Measurements from ENCODE around the gene KAT6B. TPM values are rescaled to one million over a fixed set of nuclear protein-coding genes. Genes with fewer than 3 reads are reported as not detected.

Gene KAT6B
- total and polyA plus RNA-seq, 10 of the 15 experiments (the other 5 are each of a cell fraction or from before 2014, with no cell fraction given), result 2.7 to 22.6 (median 15.7) TPM

DNA sequence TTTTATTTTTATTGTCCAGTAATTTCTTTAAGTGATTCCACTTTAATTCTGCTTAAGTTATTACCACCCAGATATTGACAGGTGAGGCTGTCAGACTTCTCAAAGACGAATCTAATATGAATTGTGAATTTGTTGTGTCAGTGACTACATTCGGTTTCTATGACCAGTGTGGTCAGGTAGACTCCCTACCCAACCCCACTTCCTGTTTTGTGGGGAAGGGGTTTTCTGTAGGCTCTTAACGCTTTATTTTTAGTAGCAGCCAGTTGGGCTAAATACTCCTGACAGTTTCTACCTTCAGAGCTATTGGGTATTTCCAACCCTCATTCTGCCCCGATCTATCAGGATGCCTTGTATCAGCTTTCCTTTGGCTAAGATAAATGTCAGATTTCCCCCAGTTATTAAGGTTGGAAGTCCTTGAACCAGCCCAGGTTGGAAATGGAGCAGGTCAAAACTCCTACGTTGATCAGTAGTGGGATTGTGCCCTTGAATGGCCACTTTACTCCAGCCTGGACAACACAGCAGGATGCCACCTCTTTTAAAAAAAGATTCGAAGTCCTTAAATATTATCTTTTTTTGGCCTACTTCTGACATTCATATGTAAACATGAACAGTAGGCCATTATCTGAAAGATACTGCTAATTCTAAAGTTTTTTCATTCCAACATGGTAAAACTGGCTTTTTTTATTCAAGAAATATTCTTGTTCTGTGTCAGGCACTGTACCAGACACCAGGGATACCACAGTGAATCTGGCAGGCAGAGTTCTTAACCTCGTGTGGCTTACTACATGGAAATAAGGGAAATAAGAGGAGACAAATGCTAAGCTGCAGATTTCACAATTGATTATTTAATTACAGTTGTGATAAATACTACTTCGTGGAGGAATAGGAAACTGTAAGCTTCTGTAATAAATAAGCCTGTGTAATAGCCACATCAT is 151.8 kb downstream of the KAT6B start (continued):
- TF ChIP-seq, protein P1, sequence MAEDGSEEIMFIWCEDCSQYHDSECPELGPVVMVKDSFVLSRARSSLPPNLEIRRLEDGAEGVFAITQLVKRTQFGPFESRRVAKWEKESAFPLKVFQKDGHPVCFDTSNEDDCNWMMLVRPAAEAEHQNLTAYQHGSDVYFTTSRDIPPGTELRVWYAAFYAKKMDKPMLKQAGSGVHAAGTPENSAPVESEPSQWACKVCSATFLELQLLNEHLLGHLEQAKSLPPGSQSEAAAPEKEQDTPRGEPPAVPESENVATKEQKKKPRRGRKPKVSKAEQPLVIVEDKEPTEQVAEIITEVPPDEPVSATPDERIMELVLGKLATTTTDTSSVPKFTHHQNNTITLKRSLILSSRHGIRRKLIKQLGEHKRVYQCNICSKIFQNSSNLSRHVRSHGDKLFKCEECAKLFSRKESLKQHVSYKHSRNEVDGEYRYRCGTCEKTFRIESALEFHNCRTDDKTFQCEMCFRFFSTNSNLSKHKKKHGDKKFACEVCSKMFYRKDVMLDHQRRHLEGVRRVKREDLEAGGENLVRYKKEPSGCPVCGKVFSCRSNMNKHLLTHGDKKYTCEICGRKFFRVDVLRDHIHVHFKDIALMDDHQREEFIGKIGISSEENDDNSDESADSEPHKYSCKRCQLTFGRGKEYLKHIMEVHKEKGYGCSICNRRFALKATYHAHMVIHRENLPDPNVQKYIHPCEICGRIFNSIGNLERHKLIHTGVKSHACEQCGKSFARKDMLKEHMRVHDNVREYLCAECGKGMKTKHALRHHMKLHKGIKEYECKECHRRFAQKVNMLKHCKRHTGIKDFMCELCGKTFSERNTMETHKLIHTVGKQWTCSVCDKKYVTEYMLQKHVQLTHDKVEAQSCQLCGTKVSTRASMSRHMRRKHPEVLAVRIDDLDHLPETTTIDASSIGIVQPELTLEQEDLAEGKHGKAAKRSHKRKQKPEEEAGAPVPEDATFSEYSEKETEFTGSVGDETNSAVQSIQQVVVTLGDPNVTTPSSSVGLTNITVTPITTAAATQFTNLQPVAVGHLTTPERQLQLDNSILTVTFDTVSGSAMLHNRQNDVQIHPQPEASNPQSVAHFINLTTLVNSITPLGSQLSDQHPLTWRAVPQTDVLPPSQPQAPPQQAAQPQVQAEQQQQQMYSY (CRISPR knock-in tag; IDR thresholded peaks at IDR 0.05), result no peak
- no peak for TF ChIP-seq KDM1A (IDR thresholded peaks at IDR 0.05; ENCODE audit: borderline replicate concordance)
- no peak for TF ChIP-seq SMAD1 (IDR thresholded peaks at IDR 0.05; ENCODE audit: low read depth, partially characterized antibody)
- TF ChIP-seq, protein P2, sequence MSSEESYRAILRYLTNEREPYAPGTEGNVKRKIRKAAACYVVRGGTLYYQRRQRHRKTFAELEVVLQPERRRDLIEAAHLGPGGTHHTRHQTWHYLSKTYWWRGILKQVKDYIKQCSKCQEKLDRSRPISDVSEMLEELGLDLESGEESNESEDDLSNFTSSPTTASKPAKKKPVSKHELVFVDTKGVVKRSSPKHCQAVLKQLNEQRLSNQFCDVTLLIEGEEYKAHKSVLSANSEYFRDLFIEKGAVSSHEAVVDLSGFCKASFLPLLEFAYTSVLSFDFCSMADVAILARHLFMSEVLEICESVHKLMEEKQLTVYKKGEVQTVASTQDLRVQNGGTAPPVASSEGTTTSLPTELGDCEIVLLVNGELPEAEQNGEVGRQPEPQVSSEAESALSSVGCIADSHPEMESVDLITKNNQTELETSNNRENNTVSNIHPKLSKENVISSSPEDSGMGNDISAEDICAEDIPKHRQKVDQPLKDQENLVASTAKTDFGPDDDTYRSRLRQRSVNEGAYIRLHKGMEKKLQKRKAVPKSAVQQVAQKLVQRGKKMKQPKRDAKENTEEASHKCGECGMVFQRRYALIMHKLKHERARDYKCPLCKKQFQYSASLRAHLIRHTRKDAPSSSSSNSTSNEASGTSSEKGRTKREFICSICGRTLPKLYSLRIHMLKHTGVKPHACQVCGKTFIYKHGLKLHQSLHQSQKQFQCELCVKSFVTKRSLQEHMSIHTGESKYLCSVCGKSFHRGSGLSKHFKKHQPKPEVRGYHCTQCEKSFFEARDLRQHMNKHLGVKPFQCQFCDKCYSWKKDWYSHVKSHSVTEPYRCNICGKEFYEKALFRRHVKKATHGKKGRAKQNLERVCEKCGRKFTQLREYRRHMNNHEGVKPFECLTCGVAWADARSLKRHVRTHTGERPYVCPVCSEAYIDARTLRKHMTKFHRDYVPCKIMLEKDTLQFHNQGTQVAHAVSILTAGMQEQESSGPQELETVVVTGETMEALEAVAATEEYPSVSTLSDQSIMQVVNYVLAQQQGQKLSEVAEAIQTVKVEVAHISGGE (CRISPR knock-in tag; IDR thresholded peaks at IDR 0.05), result no peak
- TF ChIP-seq, protein P3, sequence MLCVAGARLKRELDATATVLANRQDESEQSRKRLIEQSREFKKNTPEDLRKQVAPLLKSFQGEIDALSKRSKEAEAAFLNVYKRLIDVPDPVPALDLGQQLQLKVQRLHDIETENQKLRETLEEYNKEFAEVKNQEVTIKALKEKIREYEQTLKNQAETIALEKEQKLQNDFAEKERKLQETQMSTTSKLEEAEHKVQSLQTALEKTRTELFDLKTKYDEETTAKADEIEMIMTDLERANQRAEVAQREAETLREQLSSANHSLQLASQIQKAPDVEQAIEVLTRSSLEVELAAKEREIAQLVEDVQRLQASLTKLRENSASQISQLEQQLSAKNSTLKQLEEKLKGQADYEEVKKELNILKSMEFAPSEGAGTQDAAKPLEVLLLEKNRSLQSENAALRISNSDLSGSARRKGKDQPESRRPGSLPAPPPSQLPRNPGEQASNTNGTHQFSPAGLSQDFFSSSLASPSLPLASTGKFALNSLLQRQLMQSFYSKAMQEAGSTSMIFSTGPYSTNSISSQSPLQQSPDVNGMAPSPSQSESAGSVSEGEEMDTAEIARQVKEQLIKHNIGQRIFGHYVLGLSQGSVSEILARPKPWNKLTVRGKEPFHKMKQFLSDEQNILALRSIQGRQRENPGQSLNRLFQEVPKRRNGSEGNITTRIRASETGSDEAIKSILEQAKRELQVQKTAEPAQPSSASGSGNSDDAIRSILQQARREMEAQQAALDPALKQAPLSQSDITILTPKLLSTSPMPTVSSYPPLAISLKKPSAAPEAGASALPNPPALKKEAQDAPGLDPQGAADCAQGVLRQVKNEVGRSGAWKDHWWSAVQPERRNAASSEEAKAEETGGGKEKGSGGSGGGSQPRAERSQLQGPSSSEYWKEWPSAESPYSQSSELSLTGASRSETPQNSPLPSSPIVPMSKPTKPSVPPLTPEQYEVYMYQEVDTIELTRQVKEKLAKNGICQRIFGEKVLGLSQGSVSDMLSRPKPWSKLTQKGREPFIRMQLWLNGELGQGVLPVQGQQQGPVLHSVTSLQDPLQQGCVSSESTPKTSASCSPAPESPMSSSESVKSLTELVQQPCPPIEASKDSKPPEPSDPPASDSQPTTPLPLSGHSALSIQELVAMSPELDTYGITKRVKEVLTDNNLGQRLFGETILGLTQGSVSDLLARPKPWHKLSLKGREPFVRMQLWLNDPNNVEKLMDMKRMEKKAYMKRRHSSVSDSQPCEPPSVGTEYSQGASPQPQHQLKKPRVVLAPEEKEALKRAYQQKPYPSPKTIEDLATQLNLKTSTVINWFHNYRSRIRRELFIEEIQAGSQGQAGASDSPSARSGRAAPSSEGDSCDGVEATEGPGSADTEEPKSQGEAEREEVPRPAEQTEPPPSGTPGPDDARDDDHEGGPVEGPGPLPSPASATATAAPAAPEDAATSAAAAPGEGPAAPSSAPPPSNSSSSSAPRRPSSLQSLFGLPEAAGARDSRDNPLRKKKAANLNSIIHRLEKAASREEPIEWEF (IDR thresholded peaks at IDR 0.05; ENCODE audit: insufficient replicate concordance, low read depth, low read length), result no peak
- TF ChIP-seq, protein P4, sequence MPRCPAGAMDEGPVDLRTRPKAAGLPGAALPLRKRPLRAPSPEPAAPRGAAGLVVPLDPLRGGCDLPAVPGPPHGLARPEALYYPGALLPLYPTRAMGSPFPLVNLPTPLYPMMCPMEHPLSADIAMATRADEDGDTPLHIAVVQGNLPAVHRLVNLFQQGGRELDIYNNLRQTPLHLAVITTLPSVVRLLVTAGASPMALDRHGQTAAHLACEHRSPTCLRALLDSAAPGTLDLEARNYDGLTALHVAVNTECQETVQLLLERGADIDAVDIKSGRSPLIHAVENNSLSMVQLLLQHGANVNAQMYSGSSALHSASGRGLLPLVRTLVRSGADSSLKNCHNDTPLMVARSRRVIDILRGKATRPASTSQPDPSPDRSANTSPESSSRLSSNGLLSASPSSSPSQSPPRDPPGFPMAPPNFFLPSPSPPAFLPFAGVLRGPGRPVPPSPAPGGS (IDR thresholded peaks at IDR 0.05; ENCODE audit: borderline replicate concordance, insufficient read depth, low read depth, low read length, poor library complexity, severe bottlenecking), result peak; percentile 99
- TF ChIP-seq, protein P5, sequence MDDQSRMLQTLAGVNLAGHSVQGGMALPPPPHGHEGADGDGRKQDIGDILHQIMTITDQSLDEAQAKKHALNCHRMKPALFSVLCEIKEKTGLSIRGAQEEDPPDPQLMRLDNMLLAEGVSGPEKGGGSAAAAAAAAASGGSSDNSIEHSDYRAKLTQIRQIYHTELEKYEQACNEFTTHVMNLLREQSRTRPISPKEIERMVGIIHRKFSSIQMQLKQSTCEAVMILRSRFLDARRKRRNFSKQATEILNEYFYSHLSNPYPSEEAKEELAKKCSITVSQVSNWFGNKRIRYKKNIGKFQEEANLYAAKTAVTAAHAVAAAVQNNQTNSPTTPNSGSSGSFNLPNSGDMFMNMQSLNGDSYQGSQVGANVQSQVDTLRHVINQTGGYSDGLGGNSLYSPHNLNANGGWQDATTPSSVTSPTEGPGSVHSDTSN (IDR thresholded peaks at IDR 0.05; ENCODE audit: insufficient replicate concordance, low read depth, low read length), result peak; percentile 58
